OCI-LY3 (cell line): ENCODE results near the gene APBB2.

Experiments used
- H2AFZ ChIP-seq: fragments of 200-600, 300-600 bp; shearing (Covaris generic); 2 replicates; pipeline ENCODE4 v1.6.0; 2014; ENCODE audit warnings: antibody characterized with exemption, low read depth, low read length
- H3K27ac ChIP-seq: fragments of 200-600, 300-600 bp; sonication (generic); 2 replicates; pipeline ENCODE4 v1.5.1; 2014; ENCODE audit warnings: mild to moderate bottlenecking, low read length, moderate library complexity, mixed read lengths
- H3K27me3 ChIP-seq: fragments of 200-600, 300-600 bp; sonication (generic); 2 replicates; pipeline ENCODE4 v1.6.1; 2014; ENCODE audit warnings: low read depth, low read length, mixed read lengths
- H3K36me3 ChIP-seq: fragments of 200-600, 300-600 bp; sonication (generic); replicated peaks from 2 replicates; pipeline ENCODE3; 2014; ENCODE audit warnings: low read depth, low read length, mixed read lengths
- H3K4me1 ChIP-seq: fragments of 300-600, 200-600 bp; sonication (generic); 2 replicates; pipeline ENCODE4 v1.6.1; 2014; ENCODE audit warnings: low read length, mixed read lengths
- H3K4me2 ChIP-seq: fragments of 200-600, 300-600 bp; sonication (generic); 2 replicates; pipeline ENCODE4 v1.6.1; 2014; ENCODE audit warnings: low read length, mixed read lengths
- H3K4me3 ChIP-seq: fragments of 300-600, 200-600 bp; sonication (generic); 2 replicates; pipeline ENCODE4 v1.5.1; 2014; ENCODE audit warnings: antibody characterized with exemption, mild to moderate bottlenecking, low read length, moderate library complexity
- H3K79me2 ChIP-seq: fragments of 300-600, 200-600 bp; shearing (Covaris generic); 2 replicates; pipeline ENCODE4 v1.6.1; 2014; ENCODE audit warnings: mild to moderate bottlenecking, low read length, mixed read lengths
- H3K9ac ChIP-seq: fragments of 300-600, 200-600 bp; shearing (Covaris generic); 2 replicates; pipeline ENCODE4 v1.6.0; 2014; ENCODE audit warnings: mild to moderate bottlenecking, low read length, moderate library complexity
- H3K9me3 ChIP-seq: fragments of 200-600, 300-600 bp; shearing (Covaris generic); 2 replicates; pipeline ENCODE4 v1.6.1; 2014; ENCODE audit warnings: low read length, mixed read lengths; ENCODE audit not compliant: insufficient read depth
- H4K20me1 ChIP-seq: fragments of 200-600, 300-600 bp; sonication (generic); 2 replicates; pipeline ENCODE4 v1.6.1; 2016; ENCODE audit warnings: low read length, mixed read lengths; ENCODE audit not compliant: insufficient read depth
- EZH2phosphoT487 ChIP-seq: fragments of 200-600 bp; shearing (Covaris generic); IDR thresholded peaks from 2 replicates; pipeline ENCODE4 v1.6.1; 2018; ENCODE audit warnings: antibody characterized with exemption, mixed run types, low read depth
- TF ChIP-seq, protein P1 (sequence below): fragments of 200-600, 300-600 bp; sonication (generic); IDR thresholded peaks from 2 replicates; pipeline ENCODE4 v1.5.1; 2014; ENCODE audit warnings: antibody characterized with exemption, low read length, low read depth

Gene APBB2

DNA sequence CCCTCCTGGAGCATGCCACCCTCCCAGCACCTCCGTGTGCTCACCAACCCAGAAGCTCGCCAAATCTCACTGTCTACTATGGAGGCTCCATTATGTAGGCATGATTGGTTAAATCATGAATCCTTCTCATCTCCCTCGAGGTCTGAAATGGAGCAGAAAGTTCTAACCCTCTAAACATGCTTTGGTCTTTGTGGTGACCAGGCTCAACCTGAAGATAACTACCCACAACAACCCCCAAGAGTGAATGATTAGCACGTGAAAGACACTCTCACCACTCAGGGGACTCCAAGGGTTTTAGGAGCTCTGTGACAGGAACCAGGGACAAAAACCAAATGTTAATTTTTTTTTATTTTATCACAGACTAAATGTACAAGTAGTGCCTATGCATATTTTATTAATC, 47.2 kb downstream of the APBB2 start:
- H3K36me3 ChIP-seq = no peaks in the 10 kb centered on the region
- H3K4me2 ChIP-seq = no peak overlapping the region
- no peaks in the 10 kb centered on the region for H3K9me3 ChIP-seq
- H3K27me3 ChIP-seq = no peaks in the 10 kb centered on the region
- H3K27ac ChIP-seq = no peak overlapping the region
- no peaks in the 10 kb centered on the region for H3K79me2 ChIP-seq
- no peak overlapping the region for H2AFZ ChIP-seq
- TF ChIP-seq, protein P1, sequence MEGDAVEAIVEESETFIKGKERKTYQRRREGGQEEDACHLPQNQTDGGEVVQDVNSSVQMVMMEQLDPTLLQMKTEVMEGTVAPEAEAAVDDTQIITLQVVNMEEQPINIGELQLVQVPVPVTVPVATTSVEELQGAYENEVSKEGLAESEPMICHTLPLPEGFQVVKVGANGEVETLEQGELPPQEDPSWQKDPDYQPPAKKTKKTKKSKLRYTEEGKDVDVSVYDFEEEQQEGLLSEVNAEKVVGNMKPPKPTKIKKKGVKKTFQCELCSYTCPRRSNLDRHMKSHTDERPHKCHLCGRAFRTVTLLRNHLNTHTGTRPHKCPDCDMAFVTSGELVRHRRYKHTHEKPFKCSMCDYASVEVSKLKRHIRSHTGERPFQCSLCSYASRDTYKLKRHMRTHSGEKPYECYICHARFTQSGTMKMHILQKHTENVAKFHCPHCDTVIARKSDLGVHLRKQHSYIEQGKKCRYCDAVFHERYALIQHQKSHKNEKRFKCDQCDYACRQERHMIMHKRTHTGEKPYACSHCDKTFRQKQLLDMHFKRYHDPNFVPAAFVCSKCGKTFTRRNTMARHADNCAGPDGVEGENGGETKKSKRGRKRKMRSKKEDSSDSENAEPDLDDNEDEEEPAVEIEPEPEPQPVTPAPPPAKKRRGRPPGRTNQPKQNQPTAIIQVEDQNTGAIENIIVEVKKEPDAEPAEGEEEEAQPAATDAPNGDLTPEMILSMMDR = no peak
- no peak for TF ChIP-seq EZH2phosphoT487
- no peak overlapping the region for H3K9ac ChIP-seq
- H3K4me3 ChIP-seq = no peak overlapping the region
- H3K4me1 ChIP-seq = no peaks in the 10 kb centered on the region
- no peaks in the 10 kb centered on the region for H4K20me1 ChIP-seq

DNA sequence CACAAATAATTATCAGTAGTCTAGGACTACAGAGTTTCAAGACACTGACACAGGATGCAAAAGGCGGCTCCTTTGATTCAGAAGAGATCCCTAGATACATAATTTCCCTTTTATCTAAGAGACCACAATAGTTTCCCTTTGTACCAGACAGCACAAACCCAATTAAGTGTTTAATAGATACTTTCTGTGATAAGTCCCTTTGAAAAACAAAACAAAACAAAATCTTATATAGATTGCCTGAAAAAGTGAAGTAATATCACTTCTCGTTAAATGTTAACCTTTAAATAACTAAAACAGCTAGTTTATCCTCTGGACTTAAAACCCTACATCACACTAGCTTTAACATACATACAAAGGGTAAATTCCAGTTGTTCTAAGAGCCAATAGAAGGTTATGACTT, 49.9 kb downstream of the APBB2 start:
- Histone ChIP-seq H2AFZ (no peak overlapping the region), H3K36me3 (no peaks in the 10 kb centered on the region), H3K4me3 (no peak overlapping the region), H3K4me2 (no peak overlapping the region), H4K20me1 (no peaks in the 10 kb centered on the region), H3K79me2 (no peaks in the 10 kb centered on the region), H3K4me1 (no peaks in the 10 kb centered on the region), H3K27me3 (no peaks in the 10 kb centered on the region), H3K27ac (no peak overlapping the region), H3K9me3 (no peaks in the 10 kb centered on the region), H3K9ac (no peak overlapping the region)
- no peak for TF ChIP-seq EZH2phosphoT487
- TF ChIP-seq, protein P1 = no peak

DNA sequence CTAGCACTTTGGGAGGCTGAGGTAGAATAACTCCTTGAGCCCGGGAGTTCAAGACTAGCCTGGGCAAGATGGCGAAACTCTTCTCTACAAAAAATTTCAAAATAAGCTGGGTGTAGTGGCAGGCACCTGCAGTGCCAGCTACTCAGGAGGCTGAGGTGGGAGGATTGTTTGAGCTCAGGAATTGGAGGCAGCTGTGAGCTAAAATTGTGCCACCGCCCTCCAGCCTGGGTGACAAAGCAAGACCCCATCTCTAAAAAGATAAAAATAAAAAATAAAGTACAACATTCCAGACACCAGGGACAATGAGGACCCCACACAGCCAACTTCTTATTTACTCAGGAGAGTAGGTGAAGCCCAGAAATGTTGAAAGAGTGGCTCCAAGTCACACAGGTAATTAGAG, 53.0 kb downstream of the APBB2 start:
- Histone ChIP-seq H3K4me3 (no peak overlapping the region), H3K9me3 (no peaks in the 10 kb centered on the region), H3K9ac (no peak overlapping the region), H2AFZ (no peak overlapping the region), H3K27me3 (no peaks in the 10 kb centered on the region), H3K4me1 (no peaks in the 10 kb centered on the region), H4K20me1 (no peaks in the 10 kb centered on the region), H3K36me3 (no peaks in the 10 kb centered on the region), H3K79me2 (no peaks in the 10 kb centered on the region), H3K4me2 (no peak overlapping the region), H3K27ac (no peak overlapping the region)
- TF ChIP-seq EZH2phosphoT487 = no peak
- TF ChIP-seq, protein P1 = no peak

GRCh38 chr4:41160856-41161255, 53.5 kb downstream of the APBB2 start:
- Histone ChIP-seq H4K20me1 (no peaks in the 10 kb centered on the region), H2AFZ (no peak overlapping the region), H3K4me3 (no peak overlapping the region), H3K4me2 (no peak overlapping the region), H3K27ac (no peak overlapping the region), H3K4me1 (no peaks in the 10 kb centered on the region), H3K27me3 (no peaks in the 10 kb centered on the region), H3K79me2 (no peaks in the 10 kb centered on the region), H3K9me3 (no peaks in the 10 kb centered on the region), H3K36me3 (no peaks in the 10 kb centered on the region), H3K9ac (no peak overlapping the region)
- no peak for TF ChIP-seq EZH2phosphoT487
- TF ChIP-seq, protein P1 = no peak
